ENCODE results near the gene SEC24A.
A peak's percentile ranks its signal among the peaks of the same experiment; 100 is the strongest.
"Not testable (repeated sequence)": the region's sequence is repeated elsewhere in the genome, so short reads cannot be mapped to it uniquely, and the experiment has no call there.

The SEC24A gene
- 42.0 to 88.1 (median 61.8) reads per million in 9 experiments for total RNA-seq

GRCh38 chr5:134648425-134649162, at the start of gene SEC24A:
SEC24A (plus strand) TSS chr5:134648785; CDS start chr5:134649077, 292 bp downstream.
- H3K27ac Mint-ChIP-seq: peak within 1 kb of the TSS; percentile 99
- ATAC-seq (replicated peaks) (peak; percentile 85), DNase-seq (peak; percentile 83 to 90 (median 88))
- peaks cover 26% of the 10 kb centered on the region for H3K36me3 Mint-ChIP-seq (ENCODE audit: insufficient read depth)
- H3K27me3 Mint-ChIP-seq: no peaks in the 10 kb centered on the region
- H3K9me3 Mint-ChIP-seq: no peaks in the 10 kb centered on the region
- H3K4me3 Mint-ChIP-seq: peak within 1 kb of the TSS; percentile 97
- peaks cover 15 to 32% of the 10 kb centered on the region in 2 donors for H3K4me1 Mint-ChIP-seq (ENCODE audit: low read depth in 2 of 2)

GRCh38 chr5:134599820-134600219, 48.8 kb upstream of the SEC24A start:
- ATAC-seq (replicated peaks); DNase-seq; H3K4me3 Mint-ChIP-seq; H3K4me1 Mint-ChIP-seq (ENCODE audit: low read depth in 2 of 2); H3K27me3 Mint-ChIP-seq; H3K9me3 Mint-ChIP-seq: not testable (repeated sequence)
- Mint-ChIP-seq H3K36me3 (ENCODE audit: insufficient read depth) (peaks cover 17% of the 10 kb centered on the region), H3K27ac (peak overlapping the region in 1 of 2 donors; percentile 76)

GRCh38 chr5:134600600-134600999, 48.0 kb upstream of the SEC24A start:
- DNase-seq (no peak), ATAC-seq (replicated peaks) (no peak)
- H3K4me1 Mint-ChIP-seq (ENCODE audit: low read depth in 2 of 2): no peaks in the 10 kb centered on the region
- no peaks in the 10 kb centered on the region for H3K9me3 Mint-ChIP-seq
- H3K27me3 Mint-ChIP-seq: no peaks in the 10 kb centered on the region
- no peak overlapping the region for H3K27ac Mint-ChIP-seq
- H3K4me3 Mint-ChIP-seq: no peak overlapping the region
- H3K36me3 Mint-ChIP-seq (ENCODE audit: insufficient read depth): peaks cover 25% of the 10 kb centered on the region

- no peaks in the 10 kb centered on the region for H3K4me1 Mint-ChIP-seq (ENCODE audit: low read depth in 2 of 2)
- H3K36me3 Mint-ChIP-seq (ENCODE audit: insufficient read depth): peaks cover 47% of the 10 kb centered on the region
- DNase-seq: no peak
These were observed 45.5 kb upstream of the SEC24A start for GRCh38 chr5:134603059-134603458.

GRCh38 chr5:134604908-134605307, 43.7 kb upstream of the SEC24A start:
- Mint-ChIP-seq H3K9me3 (no peaks in the 10 kb centered on the region), H3K27me3 (no peaks in the 10 kb centered on the region), H3K27ac (peak overlapping the region; percentile 44 to 70), H3K4me1 (ENCODE audit: low read depth in 2 of 2) (peaks cover 0 to 7% of the 10 kb centered on the region in 2 donors), H3K36me3 (ENCODE audit: insufficient read depth) (peaks cover 62% of the 10 kb centered on the region), H3K4me3 (no peak overlapping the region)
- DNase-seq (no peak), ATAC-seq (replicated peaks) (no peak)

More at GRCh38 chr5:134603059-134603458, 45.5 kb upstream of the SEC24A start:
- Mint-ChIP-seq H3K27ac (peak overlapping the region in 1 of 2 donors; percentile 70), H3K27me3 (no peaks in the 10 kb centered on the region), H3K9me3 (no peaks in the 10 kb centered on the region), H3K4me3 (no peak overlapping the region)
- ATAC-seq (replicated peaks): no peak

- H3K27me3 Mint-ChIP-seq: no peaks in the 10 kb centered on the region
- no peak overlapping the region for H3K27ac Mint-ChIP-seq
- H3K4me3 Mint-ChIP-seq: no peak overlapping the region
- peaks cover 78% of the 10 kb centered on the region for H3K36me3 Mint-ChIP-seq (ENCODE audit: insufficient read depth)
- DNase-seq (no peak), ATAC-seq (replicated peaks) (no peak)
- H3K9me3 Mint-ChIP-seq: no peaks in the 10 kb centered on the region
- H3K4me1 Mint-ChIP-seq (ENCODE audit: low read depth in 2 of 2): peaks cover 0 to 7% of the 10 kb centered on the region in 2 donors
These were observed 41.9 kb upstream of the SEC24A start for GRCh38 chr5:134606726-134607125.

GRCh38 chr5:134608555-134608954, 40.0 kb upstream of the SEC24A start:
- ATAC-seq (replicated peaks): no peak
- Mint-ChIP-seq H3K36me3 (ENCODE audit: insufficient read depth) (peaks cover 86% of the 10 kb centered on the region), H3K9me3 (no peaks in the 10 kb centered on the region), H3K4me3 (no peak overlapping the region), H3K27me3 (no peaks in the 10 kb centered on the region), H3K27ac (peak overlapping the region; percentile 58 to 73), H3K4me1 (ENCODE audit: low read depth in 2 of 2) (peaks cover 0 to 7% of the 10 kb centered on the region in 2 donors)
- DNase-seq: no peak

GRCh38 chr5:134609232-134609851, 39.2 kb upstream of the SEC24A start:
- H3K4me3 Mint-ChIP-seq: no peak overlapping the region
- peaks cover 0 to 10% of the 10 kb centered on the region in 2 donors for H3K4me1 Mint-ChIP-seq (ENCODE audit: low read depth in 2 of 2)
- H3K27ac Mint-ChIP-seq: peak overlapping the region; percentile 58 to 73
- peaks cover 89% of the 10 kb centered on the region for H3K36me3 Mint-ChIP-seq (ENCODE audit: insufficient read depth)
- no peaks in the 10 kb centered on the region for H3K9me3 Mint-ChIP-seq
- DNase-seq (no peak), ATAC-seq (replicated peaks) (no peak)
- no peaks in the 10 kb centered on the region for H3K27me3 Mint-ChIP-seq

- no peak overlapping the region for H3K4me3 Mint-ChIP-seq
- H3K9me3 Mint-ChIP-seq: no peaks in the 10 kb centered on the region
- no peaks in the 10 kb centered on the region for H3K27me3 Mint-ChIP-seq
- DNase-seq (no peak), ATAC-seq (replicated peaks) (no peak)
- peaks cover 94% of the 10 kb centered on the region for H3K36me3 Mint-ChIP-seq (ENCODE audit: insufficient read depth)
- peaks cover 0 to 14% of the 10 kb centered on the region in 2 donors for H3K4me1 Mint-ChIP-seq (ENCODE audit: low read depth in 2 of 2)
- H3K27ac Mint-ChIP-seq: no peak overlapping the region
These were observed 37.9 kb upstream of the SEC24A start for GRCh38 chr5:134610725-134611124.

- Mint-ChIP-seq H3K27ac (peak overlapping the region in 1 of 2 donors; percentile 21), H3K9me3 (no peaks in the 10 kb centered on the region), H3K36me3 (ENCODE audit: insufficient read depth) (peaks cover 96% of the 10 kb centered on the region), H3K4me1 (ENCODE audit: low read depth in 2 of 2) (peaks cover 0 to 14% of the 10 kb centered on the region in 2 donors), H3K27me3 (no peaks in the 10 kb centered on the region), H3K4me3 (no peak overlapping the region)
- no peak for ATAC-seq (replicated peaks)
- DNase-seq: no peak
These were observed 37.1 kb upstream of the SEC24A start for GRCh38 chr5:134611515-134611914.

- H3K4me3 Mint-ChIP-seq: no peak overlapping the region
- no peaks in the 10 kb centered on the region for H3K27me3 Mint-ChIP-seq
- H3K9me3 Mint-ChIP-seq: no peaks in the 10 kb centered on the region
- peaks cover 0 to 7% of the 10 kb centered on the region in 2 donors for H3K4me1 Mint-ChIP-seq (ENCODE audit: low read depth in 2 of 2)
- DNase-seq: no peak
- H3K27ac Mint-ChIP-seq: peak overlapping the region; percentile 10 to 19
- ATAC-seq (replicated peaks): no peak
- peaks cover 95% of the 10 kb centered on the region for H3K36me3 Mint-ChIP-seq (ENCODE audit: insufficient read depth)
These were observed 34.0 kb upstream of the SEC24A start for GRCh38 chr5:134614450-134615085.

- no peak overlapping the region for H3K4me3 Mint-ChIP-seq
- no peak for DNase-seq
- no peaks in the 10 kb centered on the region for H3K27me3 Mint-ChIP-seq
- H3K36me3 Mint-ChIP-seq (ENCODE audit: insufficient read depth): peaks cover 83% of the 10 kb centered on the region
- H3K9me3 Mint-ChIP-seq: no peaks in the 10 kb centered on the region
- no peak overlapping the region for H3K27ac Mint-ChIP-seq
- peaks cover 10 to 11% of the 10 kb centered on the region in 2 donors for H3K4me1 Mint-ChIP-seq (ENCODE audit: low read depth in 2 of 2)
- ATAC-seq (replicated peaks): no peak
These were observed 28.0 kb upstream of the SEC24A start for GRCh38 chr5:134620634-134621033.

GRCh38 chr5:134625559-134625958, 23.0 kb upstream of the SEC24A start:
- ATAC-seq (replicated peaks): no peak
- peaks cover 62% of the 10 kb centered on the region for H3K36me3 Mint-ChIP-seq (ENCODE audit: insufficient read depth)
- H3K4me1 Mint-ChIP-seq (ENCODE audit: low read depth in 2 of 2): peaks cover 15 to 18% of the 10 kb centered on the region in 2 donors
- no peaks in the 10 kb centered on the region for H3K9me3 Mint-ChIP-seq
- H3K4me3 Mint-ChIP-seq: no peak overlapping the region
- H3K27me3 Mint-ChIP-seq: no peaks in the 10 kb centered on the region
- peak overlapping the region; percentile 3 to 19 for H3K27ac Mint-ChIP-seq
- DNase-seq: no peak

All from effector memory CD8-positive, alpha-beta T cell (primary cell).